Hematopoietic multipotent progenitor cell treated with erythropoietin and hydrocortisone succinate and interleukin-3 and kit ligand, for 8 days (in vitro differentiated cells): Measurements from ENCODE around the gene SPTLC2.
"Not testable (repeated sequence)": the region's sequence is repeated elsewhere in the genome, so short reads cannot be mapped to it uniquely, and the experiment has no call there.

ENCODE experiments used
- DNase-seq: peaks from one replicate; pipeline ENCODE4 v3.0.0-alpha.2; 2015

The SPTLC2 gene

DNA sequence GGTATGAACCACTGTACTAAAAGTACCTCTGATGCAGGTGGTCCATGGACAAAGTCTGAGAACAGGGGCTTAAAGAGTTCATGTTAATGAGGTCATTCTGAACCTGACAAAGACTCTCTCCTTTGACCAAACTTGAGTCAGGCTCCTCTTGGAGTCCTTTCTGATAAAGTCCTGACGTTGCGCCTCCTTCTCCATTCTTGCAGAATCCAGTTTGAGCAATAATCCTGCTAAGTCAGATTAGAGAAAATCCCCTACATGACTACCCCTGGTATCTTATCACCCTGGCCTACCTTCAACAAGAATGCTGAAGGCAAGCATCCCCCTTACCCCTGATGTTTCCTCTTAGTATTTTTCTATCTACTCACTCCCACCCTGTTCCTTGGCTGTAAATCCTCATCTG is 71.9 kb downstream of the SPTLC2 start:
- no peak for DNase-seq

DNA sequence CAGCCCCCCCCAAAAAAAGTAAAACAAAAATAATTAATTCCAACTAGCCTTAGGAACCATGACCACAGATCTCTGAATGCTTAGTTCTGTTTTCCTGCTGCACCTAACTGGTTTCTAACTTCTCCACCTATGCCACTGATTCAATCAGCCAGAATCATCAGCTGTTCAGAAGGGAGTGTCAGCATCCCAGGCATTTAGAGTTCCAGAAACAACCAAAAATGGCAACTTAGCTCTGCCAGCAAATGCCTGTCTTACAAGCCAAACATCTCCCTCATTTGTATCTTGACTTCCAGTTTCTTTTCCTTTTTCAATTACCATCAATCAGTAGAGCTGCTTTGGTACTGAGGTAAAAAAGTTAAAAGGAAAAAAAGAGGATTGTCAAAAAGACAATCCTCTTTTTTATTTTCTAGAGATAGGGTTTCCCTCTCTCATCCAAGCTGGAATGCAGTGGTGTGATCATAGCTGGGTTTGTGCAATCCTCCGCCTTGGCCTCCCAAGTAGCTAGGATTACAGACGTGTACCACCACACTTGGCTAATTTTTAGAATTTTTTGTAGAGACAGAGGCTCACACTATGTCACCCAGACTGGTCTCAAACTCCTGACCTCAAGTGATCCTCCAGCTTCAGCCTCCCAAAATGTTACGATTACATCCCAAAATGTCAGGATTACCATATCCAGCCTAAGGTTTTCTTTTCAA is 72.7 kb downstream of the SPTLC2 start:
- DNase-seq = no peak

DNA sequence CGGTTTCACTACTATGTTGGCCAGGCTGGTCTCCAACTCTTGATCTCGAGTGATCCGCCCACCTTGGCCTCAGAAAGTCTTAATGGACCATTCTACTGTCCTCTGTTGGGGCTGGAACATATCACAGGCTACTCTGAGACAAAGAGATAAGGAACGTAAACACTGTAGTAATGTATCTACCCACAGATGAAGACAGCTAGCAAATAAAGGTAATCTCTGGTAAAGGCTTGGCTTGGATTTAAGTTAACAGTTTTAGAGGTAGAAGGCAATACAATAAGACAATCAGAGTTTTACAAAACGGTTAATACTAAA is 73.2 kb downstream of the SPTLC2 start:
- peak; percentile 70 for DNase-seq

DNA sequence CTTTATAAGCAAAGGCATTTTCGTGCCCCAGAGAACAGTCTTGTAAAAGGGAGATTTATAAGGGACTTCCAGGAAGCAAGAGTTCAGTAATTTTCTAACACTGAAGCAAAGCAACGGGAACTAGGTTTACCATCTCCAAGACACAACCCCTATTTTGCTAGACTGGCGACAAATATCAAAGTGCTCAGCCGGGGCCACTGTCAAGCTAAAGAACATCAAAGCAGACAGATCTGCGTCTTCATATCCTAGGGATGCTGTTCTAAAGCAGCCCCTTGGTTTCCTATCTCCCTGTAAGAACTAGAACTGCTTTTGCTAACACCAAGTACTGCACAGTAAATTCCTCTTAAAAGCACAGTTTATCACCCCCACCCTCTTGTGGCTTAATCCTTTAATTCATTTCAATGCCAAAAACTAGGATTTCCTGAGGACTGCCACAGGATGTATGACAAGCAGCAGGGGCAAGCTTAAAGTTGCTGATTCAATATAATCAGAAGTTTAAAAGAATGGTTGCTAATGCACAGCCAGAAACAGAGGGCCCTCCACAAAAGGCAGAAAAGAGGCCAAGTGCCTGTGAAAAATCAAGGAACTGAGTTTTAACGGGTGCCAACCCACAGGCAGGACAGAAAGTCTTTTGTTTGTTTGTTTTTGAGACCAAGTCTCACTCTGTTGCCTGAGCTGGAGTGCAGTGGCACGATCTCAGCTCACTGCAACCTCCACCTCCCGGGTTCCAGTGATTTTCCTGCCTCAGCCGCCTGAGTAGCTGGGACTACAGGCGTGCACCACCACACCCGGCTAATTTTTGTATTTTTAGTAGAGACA is 73.8 kb downstream of the SPTLC2 start:
- DNase-seq = no peak

GRCh38 chr14:77541905-77542304 is 74.5 kb downstream of the SPTLC2 start:
- DNase-seq = no peak

GRCh38 chr14:77536951-77537350 is 79.5 kb downstream of the SPTLC2 start:
- DNase-seq = not testable (repeated sequence)

- no peak for DNase-seq
Observed at GRCh38 chr14:77531071-77531470, 85.4 kb downstream of the SPTLC2 start.

- DNase-seq = peak; percentile 59
Observed at GRCh38 chr14:77529963-77530362, 86.5 kb downstream of the SPTLC2 start.

DNA sequence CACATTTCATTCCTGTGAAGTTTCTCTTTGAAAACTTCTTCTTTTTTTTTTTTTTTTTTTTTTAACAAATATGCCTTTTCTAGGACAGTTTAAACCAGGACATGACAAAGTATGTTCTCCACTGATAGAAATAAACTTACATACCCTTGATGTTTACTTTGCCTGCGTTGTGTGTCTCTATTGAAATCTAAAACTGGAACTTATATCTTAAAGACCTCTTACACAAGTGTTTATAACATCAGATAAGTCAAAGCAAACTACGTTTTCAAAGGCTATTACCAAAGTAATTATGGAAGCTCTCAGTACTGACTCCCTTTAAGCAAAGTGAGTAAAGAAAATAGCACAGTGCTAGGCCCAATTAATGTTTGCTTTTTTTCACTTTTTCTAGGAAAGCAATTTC is 87.2 kb downstream of the SPTLC2 start:
- no peak for DNase-seq

GRCh38 chr14:77528701-77529100 is 87.7 kb downstream of the SPTLC2 start:
- not testable (repeated sequence) for DNase-seq

DNA sequence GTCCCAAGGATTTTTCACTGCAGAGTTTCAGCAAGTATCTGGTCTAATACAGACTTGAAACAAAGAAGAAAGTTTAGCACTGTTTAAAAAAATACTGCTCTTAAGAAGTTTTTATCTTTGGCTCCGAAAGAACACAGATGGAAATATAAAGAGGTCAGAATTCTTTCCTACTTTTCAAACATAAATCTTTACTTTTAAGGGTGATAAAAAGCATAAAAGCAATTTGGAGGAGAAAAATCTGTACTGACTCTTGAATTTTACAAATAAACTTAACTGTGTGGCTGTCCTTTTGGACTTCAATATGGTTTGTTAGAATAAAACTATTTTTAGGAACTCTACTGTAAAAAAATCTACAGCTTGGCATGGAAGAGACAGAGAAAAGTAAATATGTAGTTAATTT is 90.2 kb downstream of the SPTLC2 start:
- DNase-seq = no peak

DNA sequence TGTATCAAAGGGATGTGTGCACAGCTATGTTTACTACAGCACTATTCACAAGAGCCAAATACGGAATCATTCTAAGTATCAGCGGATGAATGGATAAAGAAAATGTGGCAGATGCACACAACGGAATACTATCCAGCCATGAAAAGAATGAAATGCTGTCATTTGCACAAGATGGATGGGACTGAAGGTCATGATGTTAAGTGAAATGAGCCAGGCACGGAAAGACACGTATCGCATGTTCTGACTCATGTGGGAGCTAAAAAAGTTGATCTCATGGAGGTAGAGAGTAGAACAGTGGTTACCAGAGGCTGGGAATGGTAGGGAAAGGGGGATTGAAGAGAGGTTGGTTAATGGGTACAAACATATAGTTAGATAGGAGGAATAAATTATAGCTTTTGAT is 91.9 kb downstream of the SPTLC2 start:
- DNase-seq = no peak

DNA sequence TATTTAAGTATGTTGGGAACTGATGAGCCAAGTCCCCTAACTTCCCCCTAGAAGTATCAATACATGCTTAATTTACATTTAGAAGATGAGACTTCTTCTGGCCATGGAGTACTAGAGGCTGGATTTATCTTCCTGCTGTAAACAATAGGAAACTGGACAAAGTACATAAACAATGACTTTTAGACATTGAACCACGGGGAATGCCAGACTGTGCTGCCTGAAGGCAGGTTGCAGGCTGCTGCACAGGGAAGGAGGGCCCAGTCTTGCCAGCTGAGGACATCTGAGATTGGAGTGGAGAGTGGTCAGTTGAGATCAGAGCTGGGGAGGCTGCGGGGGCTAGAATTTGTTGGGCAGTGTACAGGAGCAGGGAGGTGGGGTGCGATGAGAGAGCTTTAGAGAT is 93.3 kb downstream of the SPTLC2 start:
- no peak for DNase-seq

DNA sequence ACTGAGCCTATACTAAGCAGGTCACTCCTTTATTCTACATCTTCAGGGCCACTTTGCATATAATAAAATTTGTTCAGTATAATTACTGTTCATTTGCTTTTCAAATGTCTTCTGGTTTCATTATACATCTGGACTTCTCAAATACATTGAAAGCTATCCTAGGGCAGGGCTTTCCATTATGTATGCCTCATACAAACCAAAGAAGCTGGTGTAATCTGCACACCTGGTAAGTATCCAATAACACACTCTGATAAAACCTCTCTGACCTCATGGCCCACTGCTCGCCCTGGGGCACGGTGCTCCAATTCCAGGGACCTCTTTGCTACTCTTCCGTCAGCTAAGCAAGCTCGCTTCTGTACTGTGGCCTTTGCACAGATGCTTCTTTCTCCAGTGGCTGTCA is 95.9 kb downstream of the SPTLC2 start:
- no peak for DNase-seq

DNA sequence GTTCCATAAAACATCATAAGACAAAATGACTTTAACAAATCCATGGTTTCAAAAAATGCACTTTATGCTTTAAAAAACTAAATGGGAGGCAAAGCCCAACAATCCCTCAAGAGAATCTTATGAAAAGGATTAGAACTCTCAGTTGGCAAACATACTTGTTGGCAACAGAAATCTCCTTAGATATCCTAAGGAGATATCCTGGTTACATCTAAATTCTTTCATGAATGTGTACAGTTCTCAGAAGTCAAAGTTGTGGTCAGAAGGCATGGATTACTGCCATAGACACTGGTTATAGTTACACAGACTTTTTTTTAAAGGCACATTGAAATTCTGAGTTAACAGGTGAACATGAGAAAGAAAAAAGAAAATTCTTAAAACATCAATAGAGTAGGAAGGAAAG is 100.3 kb downstream of the SPTLC2 start:
- no peak for DNase-seq

- DNase-seq = no peak
Observed at GRCh38 chr14:77511486-77512162, 104.8 kb downstream of the SPTLC2 start.

DNA sequence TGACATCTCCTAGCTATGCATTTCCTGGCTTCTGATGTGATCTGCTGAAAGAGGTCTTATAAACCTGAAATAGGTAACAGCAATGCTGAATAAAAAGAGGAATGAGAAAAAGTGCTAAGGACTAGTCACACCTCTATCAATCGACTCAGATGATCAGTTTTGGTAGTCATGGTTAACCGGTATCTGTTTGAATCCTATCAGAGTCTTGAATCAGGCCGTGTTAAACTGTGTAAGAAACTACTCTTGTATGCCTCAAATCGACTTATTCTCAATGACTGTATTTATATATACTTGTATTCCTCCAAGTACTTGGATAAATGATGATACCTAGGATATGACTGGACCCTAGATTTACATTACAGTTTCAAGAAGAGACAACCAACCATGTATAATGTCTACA is 107.1 kb downstream of the SPTLC2 start:
- DNase-seq = no peak

DNA sequence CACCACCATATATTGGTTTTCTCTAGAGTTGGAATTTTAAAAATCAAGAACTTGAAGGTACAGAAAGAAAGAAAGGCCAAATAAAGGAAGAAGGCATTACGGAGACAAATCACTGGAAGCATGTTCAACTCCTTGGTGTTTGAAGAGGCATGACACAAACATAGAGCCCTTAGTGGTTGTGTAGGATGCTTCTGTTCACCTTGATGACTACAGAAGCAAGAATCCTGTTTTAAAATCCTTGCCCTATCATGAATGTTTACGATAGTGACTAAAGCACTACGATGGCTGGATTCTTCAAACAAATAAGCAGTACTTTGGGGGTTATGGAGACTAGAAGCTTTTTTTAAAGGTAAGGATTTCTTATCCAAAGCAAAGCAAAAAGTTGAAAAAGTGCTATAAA is 107.6 kb downstream of the SPTLC2 start:
- DNase-seq = no peak

DNA sequence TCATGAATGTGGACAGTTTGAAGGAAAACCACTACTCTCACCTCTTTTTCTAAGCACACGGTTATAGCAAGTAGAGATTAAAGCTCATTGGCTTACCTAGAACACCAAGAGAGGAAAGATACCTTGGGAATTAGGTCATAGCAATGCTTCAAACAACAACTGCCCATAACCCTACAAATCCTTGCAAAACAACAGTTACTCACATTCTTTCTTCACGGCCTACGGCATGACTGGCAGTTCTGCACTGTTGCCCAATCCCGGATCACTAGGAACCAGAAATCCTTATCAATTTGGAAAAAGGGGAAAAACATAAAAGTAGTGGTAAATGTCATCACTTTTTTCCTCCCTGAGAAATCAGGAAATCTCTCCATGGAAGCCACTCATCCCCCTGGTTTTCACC is 108.2 kb downstream of the SPTLC2 start:
- DNase-seq = no peak

DNA sequence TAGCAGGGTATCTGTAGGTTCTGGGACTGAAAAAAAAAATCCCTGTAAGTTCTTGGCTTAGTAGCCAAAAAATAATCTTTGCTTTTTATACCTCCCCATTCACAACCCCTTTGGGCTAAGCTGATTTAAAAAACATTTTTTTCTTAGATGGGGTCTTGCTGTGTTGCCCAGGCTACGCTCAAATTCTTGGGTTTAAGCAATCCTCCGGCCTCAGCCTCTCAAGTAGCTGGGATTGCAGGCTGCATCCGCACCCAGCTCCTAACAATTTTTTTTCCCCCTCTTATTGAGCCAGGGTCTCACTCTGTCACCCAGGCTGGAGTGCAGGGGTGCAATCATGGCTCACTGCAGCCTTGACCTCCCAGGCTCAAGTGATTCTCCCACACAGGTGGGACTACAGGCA is 108.7 kb downstream of the SPTLC2 start:
- DNase-seq = no peak

GRCh38 chr14:77505031-77505430 is 111.4 kb downstream of the SPTLC2 start:
- no peak for DNase-seq

GRCh38 chr14:77503138-77503537 is 113.3 kb downstream of the SPTLC2 start:
- DNase-seq = no peak

GRCh38 chr14:77502109-77502782 is 114.2 kb downstream of the SPTLC2 start:
- no peak for DNase-seq
